OCI-LY7 (cell line): ENCODE data around the gene ZNF639. TPM values are rescaled to one million over a fixed set of nuclear protein-coding genes. Genes with fewer than 3 reads are reported as not detected.

ENCODE experiments used
- BruUV-seq: library from RNA; stranded (reverse); fragments of 400-500 nt; replicated peaks from 2 replicates; lab custom pipeline; 2021; lab: Mats Ljungman, UMichigan
- CTCF ChIA-PET: fragments of 300-600 bp; sonication (Branson Sonifier 250); formaldehyde crosslinking; loops from one replicate; lab custom pipeline; 2022; ENCODE audit warnings: antibody characterized with exemption; ENCODE audit not compliant: unreplicated experiment; lab: Charles Lee
- POLR2A ChIA-PET: fragments of 300-600 bp; sonication (Branson Sonifier 250); formaldehyde crosslinking; loops from one replicate; lab custom pipeline; 2022; ENCODE audit warnings: antibody characterized with exemption; lab: Charles Lee
- DNase-seq: peaks from one replicate; pipeline ENCODE4 v3.0.0-alpha.2; 2015; ENCODE audit warnings: low spot score
- H2AFZ ChIP-seq: fragments of 200-600 bp; sonication (generic), shearing (Covaris generic); 2 replicates; pipeline ENCODE4 v1.6.1; 2014; ENCODE audit warnings: mild to moderate bottlenecking, antibody characterized with exemption, low read length, moderate library complexity
- H3K27ac ChIP-seq: fragments of 200-600 bp; sonication (generic); 2 replicates; pipeline ENCODE4 v1.5.1; 2014; ENCODE audit warnings: mixed run types, low read depth, mild to moderate bottlenecking, moderate library complexity, low read length, inconsistent platforms; ENCODE audit not compliant: poor library complexity, severe bottlenecking
- H3K36me3 ChIP-seq: fragments of 200-600 bp; sonication (generic); 2 replicates; pipeline ENCODE4 v1.6.1; 2014; ENCODE audit warnings: mild to moderate bottlenecking, antibody characterized with exemption, low read length, moderate library complexity, mixed read lengths; ENCODE audit not compliant: insufficient read depth
- H3K4me1 ChIP-seq: fragments of 200-600 bp; sonication (generic); 2 replicates; pipeline ENCODE4 v1.5.1; 2014; ENCODE audit warnings: mild to moderate bottlenecking, low read length; ENCODE audit not compliant: insufficient read depth, poor library complexity, severe bottlenecking
- H3K4me2 ChIP-seq: fragments of 200-600 bp; sonication (generic); 2 replicates; pipeline ENCODE4 v1.6.1; 2014; ENCODE audit warnings: mild to moderate bottlenecking, low read length
- H3K4me3 ChIP-seq: fragments of 200-600 bp; sonication (generic); 2 replicates; pipeline ENCODE4 v1.5.1; 2014; ENCODE audit warnings: mild to moderate bottlenecking, low read depth, low read length; ENCODE audit not compliant: poor library complexity, severe bottlenecking
- H3K79me2 ChIP-seq: fragments of 200-600 bp; sonication (generic); 2 replicates; pipeline ENCODE4 v1.6.1; 2016; ENCODE audit warnings: low read depth, mild to moderate bottlenecking, low read length, moderate library complexity, mixed read lengths; ENCODE audit not compliant: insufficient read depth
- H3K9me2 ChIP-seq: fragments of 200-600 bp; sonication (generic); 2 replicates; pipeline ENCODE4 v1.6.1; 2016; ENCODE audit warnings: mild to moderate bottlenecking, low read length, mixed read lengths; ENCODE audit not compliant: insufficient read depth
- H3K9me3 ChIP-seq: fragments of 200-600 bp; sonication (generic); 2 replicates; pipeline ENCODE4 v1.6.1; 2014; ENCODE audit warnings: mild to moderate bottlenecking, mixed run types, low read length, mixed read lengths
- H4K20me1 ChIP-seq: fragments of 200-600 bp; sonication (generic); 2 replicates; pipeline ENCODE4 v1.6.1; 2014; ENCODE audit warnings: mild to moderate bottlenecking, antibody characterized with exemption, low read length, moderate library complexity, mixed read lengths; ENCODE audit not compliant: insufficient read depth
- EZH2phosphoT487 ChIP-seq: fragments of 200-600 bp; sonication (generic); IDR thresholded peaks from 2 replicates; pipeline ENCODE4 v1.6.1; 2018; ENCODE audit warnings: low read depth, borderline replicate concordance, mild to moderate bottlenecking, mixed run types, antibody characterized with exemption, low read length, moderate library complexity, mixed read lengths
- intact Hi-C: fragments of 100-400 bp; cut with micrococcal nuclease; formaldehyde crosslinking; loops from one replicate; pipeline ENCODE4 v1.10.0; 2022; ENCODE audit not compliant: unreplicated experiment
- total RNA-seq, 2 experiments: library from RNA; depleted of rRNA in 1 of 2; stranded (reverse); fragments of >200 nt in 1 of 2; shearing (Covaris generic) in 1 of 2; gene quantifications; 2 replicates each; pipeline ENCODE4 v1.2.3, GENCODE V29; 2014 to 2022
- TF ChIP-seq, protein P1 (sequence below): fragments of 200-600 bp; sonication (generic); conservative IDR thresholded peaks from 2 replicates; pipeline ENCODE4 v1.5.1; 2014; ENCODE audit warnings: mild to moderate bottlenecking, antibody characterized with exemption, low read length, moderate library complexity, mixed read lengths

The ZNF639 gene
- total RNA-seq, 2 experiments from 2014 or later, result 59.3 to 61.3 TPM

DNA sequence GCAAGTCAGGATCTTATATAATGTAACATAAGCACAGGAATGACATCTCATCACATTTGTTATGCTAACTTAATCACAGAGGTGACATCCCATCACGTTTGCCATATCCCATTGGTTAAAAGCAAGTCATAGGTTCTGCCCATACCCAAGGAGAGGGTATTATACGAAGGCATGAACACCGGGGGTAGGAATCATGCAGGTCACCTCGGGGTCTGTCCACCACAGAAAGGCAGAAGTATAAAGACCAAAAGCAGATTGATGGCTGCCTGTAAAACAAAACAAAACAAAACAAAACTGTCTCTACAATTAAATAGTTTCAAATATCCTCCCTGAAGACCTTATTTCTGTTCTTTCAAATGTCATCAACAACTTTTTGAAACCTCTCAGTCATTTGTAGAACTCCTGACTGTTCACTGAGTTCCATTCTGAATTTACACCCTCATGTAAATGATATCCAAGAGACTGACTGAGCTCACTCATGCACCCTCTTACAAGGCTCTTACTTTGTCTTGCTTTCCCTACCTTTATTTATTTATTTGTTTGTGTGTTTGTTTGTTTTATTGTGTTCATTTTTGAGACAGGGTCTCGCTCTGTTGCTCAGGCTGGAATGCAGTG lies 22.7 kb upstream of the ZNF639 start:
- no peaks in the 10 kb centered on the region for H4K20me1 ChIP-seq
- H3K9me2 ChIP-seq, result no peaks in the 10 kb centered on the region
- POLR2A ChIA-PET, result no interaction called here
- H3K27ac ChIP-seq, result no peak overlapping the region
- no peaks in the 10 kb centered on the region for H3K79me2 ChIP-seq
- no peak overlapping the region for H2AFZ ChIP-seq
- H3K4me1 ChIP-seq, result no peaks in the 10 kb centered on the region
- H3K4me2 ChIP-seq, result no peak overlapping the region
- no peaks in the 10 kb centered on the region for H3K36me3 ChIP-seq
- no peak overlapping the region for H3K4me3 ChIP-seq
- no peaks in the 10 kb centered on the region for H3K9me3 ChIP-seq
- DNase-seq, result no peak
- intact Hi-C loops, result no loop called here
- no TSS peak for BruUV-seq
- CTCF ChIA-PET, result interaction anchor here (0.6 kb wide), 1 partner anchor 479 kb away, joined by 4 read pairs; no protein-coding TSS in a partner anchor
- TF ChIP-seq EZH2phosphoT487, result no peak
- TF ChIP-seq, protein P1, sequence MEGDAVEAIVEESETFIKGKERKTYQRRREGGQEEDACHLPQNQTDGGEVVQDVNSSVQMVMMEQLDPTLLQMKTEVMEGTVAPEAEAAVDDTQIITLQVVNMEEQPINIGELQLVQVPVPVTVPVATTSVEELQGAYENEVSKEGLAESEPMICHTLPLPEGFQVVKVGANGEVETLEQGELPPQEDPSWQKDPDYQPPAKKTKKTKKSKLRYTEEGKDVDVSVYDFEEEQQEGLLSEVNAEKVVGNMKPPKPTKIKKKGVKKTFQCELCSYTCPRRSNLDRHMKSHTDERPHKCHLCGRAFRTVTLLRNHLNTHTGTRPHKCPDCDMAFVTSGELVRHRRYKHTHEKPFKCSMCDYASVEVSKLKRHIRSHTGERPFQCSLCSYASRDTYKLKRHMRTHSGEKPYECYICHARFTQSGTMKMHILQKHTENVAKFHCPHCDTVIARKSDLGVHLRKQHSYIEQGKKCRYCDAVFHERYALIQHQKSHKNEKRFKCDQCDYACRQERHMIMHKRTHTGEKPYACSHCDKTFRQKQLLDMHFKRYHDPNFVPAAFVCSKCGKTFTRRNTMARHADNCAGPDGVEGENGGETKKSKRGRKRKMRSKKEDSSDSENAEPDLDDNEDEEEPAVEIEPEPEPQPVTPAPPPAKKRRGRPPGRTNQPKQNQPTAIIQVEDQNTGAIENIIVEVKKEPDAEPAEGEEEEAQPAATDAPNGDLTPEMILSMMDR, result no peak

DNA sequence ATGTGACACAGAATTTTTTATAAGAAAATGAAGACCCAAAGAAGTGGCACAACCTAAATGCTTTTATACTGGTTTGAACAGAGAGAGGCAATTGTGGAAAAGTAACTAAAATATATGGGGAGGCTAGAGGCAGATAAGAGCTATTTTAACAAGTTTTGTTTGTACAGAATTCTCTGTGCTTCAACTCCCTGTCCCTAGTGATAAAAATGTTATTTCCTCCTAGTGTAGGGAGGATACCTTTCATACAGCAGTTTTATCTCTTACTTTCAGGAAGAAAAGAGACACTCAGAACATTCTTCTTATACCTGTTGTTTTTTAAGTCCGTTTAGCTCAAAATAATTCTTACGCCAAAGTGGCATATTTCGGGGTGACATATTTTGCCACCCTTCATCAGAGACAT lies 21.2 kb upstream of the ZNF639 start:
- intact Hi-C loops, result no loop called here
- no peaks in the 10 kb centered on the region for H3K9me2 ChIP-seq
- H3K4me3 ChIP-seq, result no peak overlapping the region
- DNase-seq, result no peak
- no peaks in the 10 kb centered on the region for H4K20me1 ChIP-seq
- H3K9me3 ChIP-seq, result no peaks in the 10 kb centered on the region
- ChIA-PET CTCF (no interaction called here), POLR2A (interaction anchor here (0.6 to 1.2 kb wide), 3 partner anchors 46 to 327 kb away, joined by 3 read pairs; no protein-coding TSS in a partner anchor)
- no peak overlapping the region for H3K4me2 ChIP-seq
- H3K27ac ChIP-seq, result no peak overlapping the region
- H3K79me2 ChIP-seq, result no peaks in the 10 kb centered on the region
- no peak overlapping the region for H2AFZ ChIP-seq
- no peaks in the 10 kb centered on the region for H3K4me1 ChIP-seq
- no peaks in the 10 kb centered on the region for H3K36me3 ChIP-seq
- TF ChIP-seq, protein P1, result no peak
- TF ChIP-seq EZH2phosphoT487, result no peak
- BruUV-seq, result no TSS peak

DNA sequence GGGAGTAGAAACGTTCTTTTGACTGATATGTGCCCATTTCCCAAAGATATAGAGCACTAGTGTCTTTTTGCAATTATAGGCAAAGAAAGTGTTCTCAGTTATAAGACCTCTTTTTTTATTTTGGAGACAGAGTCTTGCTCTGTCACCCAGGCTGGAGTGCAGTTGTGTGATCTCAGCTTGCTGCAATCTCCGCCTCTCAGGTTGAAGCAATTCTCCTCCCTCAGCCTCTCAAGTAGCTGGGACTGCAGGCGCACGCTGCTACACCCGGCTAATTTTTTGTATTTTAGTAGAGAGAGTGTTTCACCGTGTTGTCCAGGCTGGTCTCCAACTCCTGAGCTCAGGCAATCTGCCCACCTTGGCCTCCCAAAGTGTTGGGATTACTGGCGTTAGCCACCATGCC lies 20.7 kb upstream of the ZNF639 start:
- H3K4me3 ChIP-seq, result no peak overlapping the region
- POLR2A ChIA-PET, result interaction anchor here (0.6 to 1.2 kb wide), 4 partner anchors 47 to 327 kb away, joined by 3 read pairs; no protein-coding TSS in a partner anchor
- intact Hi-C loops, result no loop called here
- H2AFZ ChIP-seq, result no peak overlapping the region
- H3K79me2 ChIP-seq, result no peaks in the 10 kb centered on the region
- no peaks in the 10 kb centered on the region for H4K20me1 ChIP-seq
- BruUV-seq, result no TSS peak
- no peaks in the 10 kb centered on the region for H3K9me3 ChIP-seq
- H3K36me3 ChIP-seq, result no peaks in the 10 kb centered on the region
- no peak for DNase-seq
- H3K9me2 ChIP-seq, result no peaks in the 10 kb centered on the region
- no peak overlapping the region for H3K27ac ChIP-seq
- CTCF ChIA-PET, result no interaction called here
- no peaks in the 10 kb centered on the region for H3K4me1 ChIP-seq
- no peak overlapping the region for H3K4me2 ChIP-seq
- no peak for TF ChIP-seq EZH2phosphoT487
- TF ChIP-seq, protein P1, result no peak
